ACC112 (cell line): Measurements from ENCODE around the gene ARL9.
A peak's percentile ranks its signal among the peaks of the same experiment; 100 is the strongest.

Experiments
- H2AFZ ChIP-seq: fragments of 200-600 bp; sonication (generic); one replicate; pipeline ENCODE4 v1.6.0; 2017; ENCODE audit warnings: antibody characterized with exemption, low read length; ENCODE audit not compliant: unreplicated experiment
- H3K27ac ChIP-seq: fragments of 200-600 bp; sonication (generic); 2 replicates; pipeline ENCODE4 v1.5.1; 2014; ENCODE audit warnings: low read depth, mild to moderate bottlenecking, antibody characterized with exemption, low read length, moderate library complexity
- H3K27me3 ChIP-seq: fragments of 200-600 bp; sonication (generic); 2 replicates; pipeline ENCODE4 v1.6.1; 2014; ENCODE audit warnings: mild to moderate bottlenecking, antibody characterized with exemption, low read length, moderate library complexity, mixed read lengths; ENCODE audit not compliant: insufficient read depth
- H3K36me3 ChIP-seq: fragments of 200-600 bp; sonication (generic); 2 replicates; pipeline ENCODE4 v1.6.1; 2016; ENCODE audit warnings: mild to moderate bottlenecking, antibody characterized with exemption, low read length, moderate library complexity, mixed read lengths; ENCODE audit not compliant: insufficient read depth
- H3K4me1 ChIP-seq: fragments of 200-600 bp; sonication (generic); one replicate; pipeline ENCODE4 v1.6.1; 2016; ENCODE audit warnings: low read length, mixed read lengths; ENCODE audit not compliant: insufficient read depth, unreplicated experiment, control insufficient read depth
- H3K4me3 ChIP-seq: fragments of 200-600 bp; sonication (generic); 2 replicates; pipeline ENCODE4 v1.5.1; 2014; ENCODE audit warnings: mild to moderate bottlenecking, low read depth, low read length
- H3K79me2 ChIP-seq: fragments of 200-600 bp; sonication (generic); one replicate; pipeline ENCODE4 v1.6.0; 2016; ENCODE audit warnings: low read length; ENCODE audit not compliant: control insufficient read depth, unreplicated experiment, insufficient read depth

ARL9 gene

DNA sequence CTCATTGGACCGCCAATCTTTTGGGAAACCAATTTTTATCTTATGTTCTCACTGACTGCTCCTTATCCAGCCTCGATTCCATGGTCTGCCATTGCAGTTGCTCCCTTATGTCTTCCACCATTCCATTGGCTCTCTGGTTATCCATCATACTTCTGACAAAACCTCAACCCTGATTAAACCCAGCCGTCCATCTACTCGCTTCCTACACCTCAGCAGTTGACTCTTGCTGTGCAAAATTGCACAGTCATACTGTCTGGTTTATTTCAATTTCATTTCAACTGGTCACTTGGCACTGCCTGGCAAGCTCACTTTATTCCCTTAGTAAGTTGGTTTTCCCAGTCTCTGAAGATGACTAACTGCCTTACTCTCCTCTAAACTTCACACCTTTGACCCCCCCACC is 26.2 kb downstream of the ARL9 start:
- H2AFZ ChIP-seq = no peak overlapping the region
- H3K4me1 ChIP-seq = no peaks in the 10 kb centered on the region
- H3K79me2 ChIP-seq = no peaks in the 10 kb centered on the region
- H3K27ac ChIP-seq = no peak overlapping the region
- H3K36me3 ChIP-seq = no peaks in the 10 kb centered on the region
- no peaks in the 10 kb centered on the region for H3K27me3 ChIP-seq
- peak overlapping the region; percentile 80 for H3K4me3 ChIP-seq

GRCh38 chr4:56532239-56532638 is 26.6 kb downstream of the ARL9 start:
- Histone ChIP-seq H3K4me1 (no peaks in the 10 kb centered on the region), H3K79me2 (no peaks in the 10 kb centered on the region), H3K27ac (no peak overlapping the region), H3K36me3 (no peaks in the 10 kb centered on the region), H3K4me3 (no peak overlapping the region), H2AFZ (no peak overlapping the region), H3K27me3 (no peaks in the 10 kb centered on the region)

GRCh38 chr4:56535915-56536314 is 30.3 kb downstream of the ARL9 start:
- Histone ChIP-seq H2AFZ (no peak overlapping the region), H3K27me3 (no peaks in the 10 kb centered on the region), H3K79me2 (no peaks in the 10 kb centered on the region), H3K36me3 (no peaks in the 10 kb centered on the region), H3K4me1 (no peaks in the 10 kb centered on the region), H3K27ac (no peak overlapping the region), H3K4me3 (no peak overlapping the region)

DNA sequence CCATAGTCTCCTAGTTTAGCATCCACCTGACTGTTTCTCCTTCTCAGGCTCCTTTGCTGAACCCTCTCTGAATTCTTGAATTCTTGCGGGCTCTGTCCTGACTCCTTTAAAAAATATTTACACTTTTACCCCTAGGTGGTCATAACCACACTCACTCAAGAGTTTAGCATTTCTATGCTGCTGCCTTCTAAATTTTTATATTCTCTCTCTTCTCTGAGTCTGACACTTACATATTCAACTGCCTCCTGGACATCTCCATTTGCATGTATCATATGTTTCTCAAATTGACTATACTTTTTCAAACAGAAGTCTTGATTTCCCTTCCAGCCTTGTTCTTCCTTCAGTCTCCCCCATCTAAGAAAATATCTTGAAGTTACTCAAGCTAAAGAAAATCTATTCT is 31.6 kb downstream of the ARL9 start:
- Histone ChIP-seq H3K36me3 (no peaks in the 10 kb centered on the region), H2AFZ (no peak overlapping the region), H3K4me3 (no peak overlapping the region), H3K27me3 (no peaks in the 10 kb centered on the region), H3K4me1 (no peaks in the 10 kb centered on the region), H3K79me2 (no peaks in the 10 kb centered on the region), H3K27ac (no peak overlapping the region)

DNA sequence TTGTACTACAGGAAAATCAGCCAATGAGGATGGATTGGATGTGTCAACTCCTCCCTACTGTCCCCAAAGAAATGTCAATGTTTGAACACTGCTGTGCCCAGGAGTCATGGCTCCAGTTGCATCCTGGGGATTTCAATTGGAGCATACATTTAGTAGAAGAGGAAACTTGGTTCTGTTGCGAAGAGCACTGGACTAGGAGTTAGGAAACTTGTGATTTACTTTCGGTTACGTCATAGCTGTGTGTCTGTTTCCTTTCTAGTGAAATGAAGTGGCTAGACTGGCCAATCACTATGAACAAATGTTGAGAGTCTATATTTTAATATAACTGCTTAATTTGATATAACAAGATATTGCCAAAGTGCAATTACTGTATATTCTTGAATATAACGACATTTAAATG is 35.2 kb downstream of the ARL9 start:
- H3K36me3 ChIP-seq = no peaks in the 10 kb centered on the region
- no peak overlapping the region for H3K27ac ChIP-seq
- no peaks in the 10 kb centered on the region for H3K79me2 ChIP-seq
- no peaks in the 10 kb centered on the region for H3K27me3 ChIP-seq
- no peak overlapping the region for H2AFZ ChIP-seq
- H3K4me3 ChIP-seq = no peak overlapping the region
- H3K4me1 ChIP-seq = no peaks in the 10 kb centered on the region

GRCh38 chr4:56544573-56545131 is 39.1 kb downstream of the ARL9 start:
- H3K79me2 ChIP-seq = no peaks in the 10 kb centered on the region
- no peaks in the 10 kb centered on the region for H3K36me3 ChIP-seq
- no peaks in the 10 kb centered on the region for H3K4me1 ChIP-seq
- H3K27me3 ChIP-seq = no peaks in the 10 kb centered on the region
- H3K27ac ChIP-seq = no peak overlapping the region
- H2AFZ ChIP-seq = peak overlapping the region; percentile 57
- peak overlapping the region; percentile 73 for H3K4me3 ChIP-seq

DNA sequence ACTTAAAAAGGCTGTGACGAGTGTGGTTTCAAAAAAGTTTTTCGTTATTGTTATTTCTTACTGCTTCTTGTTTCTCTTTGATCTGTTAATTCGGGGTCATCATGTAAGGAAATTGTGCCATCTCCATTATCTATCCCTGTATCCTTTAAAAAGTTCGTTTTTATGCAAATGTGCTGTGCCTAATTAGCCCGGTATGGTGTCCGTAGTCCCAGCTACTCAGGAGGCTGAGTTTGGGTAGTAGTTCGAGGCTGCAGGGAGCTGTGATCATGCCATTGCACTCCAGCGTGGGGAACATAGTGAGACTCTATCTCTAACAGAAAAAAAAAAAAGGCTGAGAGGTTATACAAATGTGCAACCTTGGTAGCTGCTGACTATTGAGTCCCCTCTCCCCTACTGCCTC is 45.1 kb downstream of the ARL9 start:
- Histone ChIP-seq H2AFZ (no peak overlapping the region), H3K27ac (no peak overlapping the region), H3K4me3 (no peak overlapping the region), H3K27me3 (no peaks in the 10 kb centered on the region), H3K79me2 (no peaks in the 10 kb centered on the region), H3K36me3 (no peaks in the 10 kb centered on the region), H3K4me1 (no peaks in the 10 kb centered on the region)

- no peaks in the 10 kb centered on the region for H3K79me2 ChIP-seq
- H3K27me3 ChIP-seq = no peaks in the 10 kb centered on the region
- no peaks in the 10 kb centered on the region for H3K36me3 ChIP-seq
- H3K27ac ChIP-seq = no peak overlapping the region
- H2AFZ ChIP-seq = no peak overlapping the region
- no peak overlapping the region for H3K4me3 ChIP-seq
- no peaks in the 10 kb centered on the region for H3K4me1 ChIP-seq
These were observed 45.9 kb downstream of the ARL9 start for GRCh38 chr4:56551516-56551915.

- no peaks in the 10 kb centered on the region for H3K36me3 ChIP-seq
- H3K27ac ChIP-seq = no peak overlapping the region
- H2AFZ ChIP-seq = no peak overlapping the region
- H3K4me3 ChIP-seq = no peak overlapping the region
- H3K27me3 ChIP-seq = no peaks in the 10 kb centered on the region
- H3K79me2 ChIP-seq = no peaks in the 10 kb centered on the region
- no peaks in the 10 kb centered on the region for H3K4me1 ChIP-seq
These were observed 46.7 kb downstream of the ARL9 start for GRCh38 chr4:56552273-56552672.

GRCh38 chr4:56570041-56570440 is 64.5 kb downstream of the ARL9 start:
- Histone ChIP-seq H3K36me3 (no peaks in the 10 kb centered on the region), H3K27me3 (no peaks in the 10 kb centered on the region), H3K4me1 (no peaks in the 10 kb centered on the region), H3K4me3 (no peak overlapping the region), H2AFZ (no peak overlapping the region), H3K79me2 (no peaks in the 10 kb centered on the region), H3K27ac (no peak overlapping the region)
